ENCODE data around the gene SYNE3.

Gene SYNE3

DNA sequence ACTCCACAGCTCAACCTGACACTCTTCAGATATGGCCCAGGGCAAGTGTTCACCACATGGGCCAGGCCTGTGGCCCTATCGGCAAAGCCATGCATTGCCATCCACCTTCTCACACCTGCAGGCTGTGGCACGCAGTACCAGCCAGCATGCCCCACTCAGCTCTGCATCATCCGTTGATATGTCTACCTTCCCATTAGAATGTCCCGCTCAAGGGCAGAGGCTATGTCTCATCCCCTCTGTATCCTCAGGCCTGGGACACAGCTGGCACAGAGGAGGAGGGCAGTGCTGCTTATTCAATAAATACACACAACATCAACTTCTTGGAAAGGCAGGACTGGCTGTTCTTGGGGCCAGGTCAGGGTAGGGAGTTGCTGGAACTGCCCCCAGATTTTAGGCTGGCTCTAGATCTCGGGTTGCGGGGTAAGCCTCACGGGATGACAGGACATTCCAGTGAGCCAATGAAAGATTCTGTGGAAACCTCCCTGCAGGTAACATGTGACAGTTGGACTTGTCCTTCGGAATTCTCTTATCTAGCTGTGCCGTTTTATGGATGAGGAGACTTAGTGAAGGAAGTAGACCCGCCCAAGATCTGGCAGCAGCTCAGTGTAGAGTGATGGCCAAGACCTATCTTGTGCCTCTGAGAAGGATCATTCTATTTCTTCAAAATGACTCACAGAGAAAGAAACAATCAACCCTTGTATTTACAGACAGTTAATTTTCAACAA is 25.6 kb downstream of the SYNE3 start:
- H3K4me3 ChIP-seq (ENCODE audit: low read depth, low read length): no peak overlapping the region

DNA sequence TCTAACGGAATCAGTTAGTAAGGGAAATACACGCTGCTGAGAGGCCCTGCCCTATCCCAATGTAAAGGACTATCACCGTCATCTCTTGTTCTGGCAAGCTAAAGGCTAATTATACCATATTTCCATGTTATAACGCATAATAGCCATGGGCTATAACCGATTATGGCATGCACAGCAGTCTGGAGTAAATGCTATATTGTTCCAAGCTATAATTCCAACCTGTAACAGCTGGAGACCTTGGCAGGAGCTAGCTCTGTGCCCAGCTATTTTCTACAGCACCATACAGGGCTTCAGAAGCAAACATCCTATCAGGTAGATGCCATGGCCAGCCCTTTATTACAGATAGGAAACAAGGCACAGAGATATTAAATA is 26.3 kb downstream of the SYNE3 start:
- no peak overlapping the region for H3K4me3 ChIP-seq (ENCODE audit: low read depth, low read length)

DNA sequence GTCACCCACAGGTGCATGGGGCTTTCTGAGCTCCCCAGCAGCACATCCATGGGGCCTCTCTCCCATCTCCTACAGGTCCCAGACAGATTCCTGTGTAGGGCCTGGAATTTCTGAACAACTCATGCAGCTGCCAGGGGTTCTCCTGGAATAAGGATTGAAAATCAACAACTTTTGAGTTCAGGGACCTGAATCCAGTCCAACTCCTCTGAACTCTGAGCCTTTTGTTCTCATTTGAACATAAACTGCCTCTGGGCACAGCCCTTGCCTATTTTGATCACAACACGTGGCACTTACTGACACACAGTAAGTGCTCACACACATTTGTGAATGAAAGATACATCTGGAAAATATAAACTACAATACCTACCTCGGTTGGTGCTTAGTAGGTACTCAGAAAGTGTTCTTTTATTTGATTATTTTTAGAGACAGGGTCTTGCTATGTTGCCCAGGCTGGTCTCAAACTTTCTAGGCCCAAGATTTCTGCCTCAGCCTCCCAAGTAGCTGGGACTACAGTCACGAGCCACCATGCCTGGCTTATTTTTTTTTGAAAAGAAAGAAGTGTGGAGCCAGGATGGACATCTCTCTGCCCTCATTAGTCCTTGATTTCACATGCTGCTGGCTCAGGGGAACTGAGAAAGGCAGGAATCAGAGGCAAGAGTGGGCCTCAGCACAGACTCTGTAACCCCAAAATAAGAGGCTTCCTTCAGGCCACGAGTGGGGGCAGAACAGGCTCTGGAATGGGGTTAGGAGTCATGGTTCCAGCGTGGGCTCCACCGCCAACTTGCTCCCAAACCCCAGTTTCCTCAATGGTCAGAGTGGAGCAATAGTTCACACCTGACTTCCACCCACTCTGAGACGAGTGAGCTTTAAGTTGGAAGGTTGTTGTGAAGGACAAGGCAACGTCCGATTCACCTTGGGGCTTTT is 27.0 kb downstream of the SYNE3 start:
- H3K4me3 ChIP-seq (ENCODE audit: low read depth, low read length): no peak overlapping the region

DNA sequence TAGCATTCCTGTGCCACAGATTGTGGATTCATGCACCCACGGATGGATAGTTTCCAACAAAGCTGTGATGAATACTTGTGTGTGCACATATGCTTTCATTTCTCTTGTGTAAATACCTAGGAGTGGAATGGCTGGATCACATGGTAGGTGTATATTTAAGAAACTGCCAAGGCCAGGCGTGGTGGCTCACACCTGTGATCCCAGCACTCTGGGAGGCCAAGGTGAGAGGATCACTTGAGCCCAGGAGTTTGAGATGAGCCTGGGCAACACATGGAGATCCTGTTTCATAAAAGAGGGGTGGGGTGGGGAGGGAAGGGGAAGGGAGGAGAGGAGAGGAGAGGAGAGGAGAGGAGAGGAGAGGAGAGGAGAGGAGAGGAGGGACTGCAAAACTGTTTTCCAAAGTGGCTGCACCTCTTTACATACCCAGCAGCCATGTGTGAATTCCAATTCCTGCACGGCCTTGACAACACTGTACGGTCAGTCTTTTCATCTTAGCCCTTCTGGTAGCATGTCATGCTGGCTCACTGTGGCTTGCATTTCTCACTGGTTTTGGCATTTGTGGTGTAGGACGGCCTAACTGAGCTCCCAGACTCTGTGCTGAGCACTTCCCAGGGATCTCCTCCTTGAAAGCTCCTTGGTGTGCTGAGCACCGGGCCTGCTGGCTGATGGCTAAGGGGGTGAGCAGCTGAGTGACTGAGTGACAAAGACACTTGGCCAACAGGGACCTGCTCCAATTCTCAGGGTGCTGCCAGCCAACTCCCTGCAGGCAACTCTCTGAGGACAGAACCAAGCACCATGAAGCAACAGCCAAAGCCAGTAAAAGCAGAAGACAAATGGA is 27.9 kb downstream of the SYNE3 start:
- H3K4me3 ChIP-seq (ENCODE audit: low read depth, low read length): no peak overlapping the region

DNA sequence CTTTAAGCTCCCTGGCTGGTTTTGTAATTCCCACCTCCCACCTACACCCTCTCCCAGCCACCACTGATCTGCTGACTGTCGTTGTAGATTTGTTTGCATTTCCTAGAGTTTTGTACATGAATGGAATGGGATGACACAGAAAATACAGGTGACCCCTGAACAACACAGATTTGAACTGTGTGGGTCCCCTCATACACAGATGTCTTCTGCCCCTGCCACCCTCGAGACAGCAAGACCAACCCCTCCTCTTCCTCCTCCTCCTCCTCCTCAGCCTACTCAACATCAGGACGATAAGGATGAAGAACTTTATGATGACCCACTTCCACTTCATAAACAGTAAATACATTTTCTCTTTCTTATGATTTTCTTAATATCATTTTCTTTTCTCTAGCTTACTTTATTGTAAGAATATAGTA is 28.8 kb downstream of the SYNE3 start:
- no peak overlapping the region for H3K4me3 ChIP-seq (ENCODE audit: low read depth, low read length)

DNA sequence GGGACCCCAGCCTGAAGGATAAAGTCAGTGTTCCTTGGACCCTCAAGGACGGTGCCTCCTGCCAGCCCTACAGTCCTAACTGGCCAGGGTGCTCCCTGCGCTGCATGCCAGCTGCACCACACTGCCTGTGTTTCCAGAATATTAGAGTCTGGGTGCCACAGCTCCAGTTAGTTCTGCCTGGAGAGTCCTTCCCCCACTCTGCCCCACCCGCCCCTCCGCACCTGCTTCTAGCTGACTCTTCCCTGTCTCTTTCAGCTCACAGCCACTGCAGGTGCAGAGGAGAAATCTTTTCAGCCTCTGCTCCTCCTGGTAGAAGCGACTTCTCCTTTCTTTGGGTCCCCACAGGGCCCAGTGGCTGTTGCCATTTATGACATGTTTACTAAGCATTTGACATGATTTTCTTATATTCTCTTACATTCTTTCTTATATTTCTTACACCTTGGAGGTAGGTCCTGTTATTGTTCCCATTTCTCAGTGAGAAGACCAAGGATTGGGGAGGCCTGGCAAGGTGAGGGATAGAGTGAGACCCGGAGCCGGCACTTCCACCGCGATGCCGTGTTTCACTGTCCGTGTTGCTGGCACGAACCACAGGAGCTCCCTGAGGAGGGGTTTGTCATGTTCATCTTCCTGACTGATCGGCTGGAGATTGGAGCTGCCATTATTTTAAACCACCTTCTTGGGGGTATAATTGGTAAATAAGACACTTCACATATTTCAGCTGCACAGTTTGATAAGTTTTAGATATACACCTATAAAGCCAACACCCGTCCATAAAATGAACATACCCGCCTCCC is 29.4 kb downstream of the SYNE3 start:
- no peak overlapping the region for H3K4me3 ChIP-seq (ENCODE audit: low read depth, low read length)

DNA sequence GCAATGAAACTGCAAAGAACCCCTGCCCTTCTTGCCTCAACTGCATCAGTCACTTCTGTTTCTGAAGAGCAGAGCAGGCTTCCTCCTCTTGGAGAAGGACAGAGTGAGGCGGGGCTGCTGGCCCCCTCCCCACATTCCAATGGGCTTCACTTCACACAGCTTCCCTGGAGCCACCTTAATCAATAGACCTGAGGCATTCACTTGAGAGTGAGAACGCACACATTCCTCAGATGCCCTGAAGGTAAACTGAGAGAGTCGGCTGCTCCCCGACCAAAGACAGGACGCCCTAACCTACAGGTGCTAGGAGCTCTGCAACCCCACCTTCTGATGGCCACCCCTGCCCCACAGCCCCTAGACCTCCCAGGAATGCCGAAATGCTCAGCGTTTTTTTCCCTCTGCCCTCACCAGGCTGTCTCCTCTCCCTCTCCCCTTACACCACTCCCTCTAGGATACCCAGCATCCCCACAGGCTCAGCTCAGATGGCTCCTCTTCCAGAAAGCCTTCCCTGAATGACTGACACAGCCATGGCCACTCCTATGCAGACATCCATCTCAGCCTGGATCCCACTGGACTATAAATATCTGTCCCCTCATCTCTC is 31.1 kb downstream of the SYNE3 start:
- H3K4me3 ChIP-seq (ENCODE audit: low read depth, low read length): no peak overlapping the region

DNA sequence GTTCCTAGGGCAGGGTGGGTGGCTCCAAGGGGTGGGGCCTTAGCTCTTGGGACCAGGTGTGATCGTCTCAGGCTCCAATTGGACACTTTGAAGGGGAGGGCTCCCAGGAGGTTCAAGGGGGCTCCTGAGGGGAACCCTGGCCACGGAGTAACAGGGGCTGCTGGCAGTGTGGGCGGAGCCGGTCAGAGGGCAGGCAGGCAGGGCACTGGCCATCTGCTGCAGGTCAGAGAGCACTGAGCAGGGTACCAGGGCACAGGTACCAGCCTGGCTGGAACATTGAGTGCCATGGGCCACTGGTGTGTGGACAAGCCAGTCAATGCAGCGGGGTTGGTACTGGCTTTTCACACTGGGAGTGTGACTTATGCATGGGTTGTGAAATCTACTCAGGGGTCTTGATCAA is 32.2 kb downstream of the SYNE3 start:
- no peak overlapping the region for H3K4me3 ChIP-seq (ENCODE audit: low read depth, low read length)

DNA sequence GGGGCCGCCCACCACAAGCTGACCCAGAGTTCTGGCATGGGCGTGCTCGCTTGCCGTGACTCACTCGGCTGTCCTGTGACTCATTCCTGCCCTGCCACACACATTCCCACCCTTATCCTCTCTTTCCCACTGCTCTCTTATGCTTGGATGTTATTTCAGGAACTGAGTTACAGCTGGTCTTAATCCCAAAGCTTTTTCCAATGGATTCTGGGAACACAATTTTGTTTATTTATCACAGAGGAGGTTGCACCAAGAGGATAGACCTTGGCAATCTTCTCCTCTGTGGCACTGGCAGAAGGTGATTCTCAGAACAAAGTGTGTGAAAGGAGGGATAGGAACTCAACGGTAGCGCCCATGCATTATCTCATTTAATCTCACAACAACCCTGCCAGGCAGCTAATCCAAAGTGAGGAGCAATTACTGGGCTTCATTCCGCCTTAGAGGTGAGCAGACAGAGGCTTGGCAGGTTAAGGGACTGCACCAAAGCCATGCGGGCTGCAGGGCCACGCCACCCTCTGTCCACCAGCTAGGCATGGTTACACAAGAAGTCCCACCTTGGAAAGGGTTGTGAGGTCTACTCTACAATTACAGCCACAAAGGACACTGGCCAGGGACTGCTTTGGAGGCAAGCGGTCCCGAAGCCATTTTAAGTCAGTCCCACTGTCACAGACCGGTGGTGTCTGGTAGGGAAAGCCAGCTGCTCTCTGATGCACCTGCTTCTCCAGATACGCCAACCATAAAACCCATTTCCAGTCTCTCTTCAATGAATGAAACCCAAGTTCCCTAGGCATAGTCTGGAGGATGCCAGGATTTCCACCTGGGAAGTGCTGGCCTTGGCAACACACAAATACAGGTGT is 32.9 kb downstream of the SYNE3 start:
- H3K4me3 ChIP-seq (ENCODE audit: low read depth, low read length): no peak overlapping the region

DNA sequence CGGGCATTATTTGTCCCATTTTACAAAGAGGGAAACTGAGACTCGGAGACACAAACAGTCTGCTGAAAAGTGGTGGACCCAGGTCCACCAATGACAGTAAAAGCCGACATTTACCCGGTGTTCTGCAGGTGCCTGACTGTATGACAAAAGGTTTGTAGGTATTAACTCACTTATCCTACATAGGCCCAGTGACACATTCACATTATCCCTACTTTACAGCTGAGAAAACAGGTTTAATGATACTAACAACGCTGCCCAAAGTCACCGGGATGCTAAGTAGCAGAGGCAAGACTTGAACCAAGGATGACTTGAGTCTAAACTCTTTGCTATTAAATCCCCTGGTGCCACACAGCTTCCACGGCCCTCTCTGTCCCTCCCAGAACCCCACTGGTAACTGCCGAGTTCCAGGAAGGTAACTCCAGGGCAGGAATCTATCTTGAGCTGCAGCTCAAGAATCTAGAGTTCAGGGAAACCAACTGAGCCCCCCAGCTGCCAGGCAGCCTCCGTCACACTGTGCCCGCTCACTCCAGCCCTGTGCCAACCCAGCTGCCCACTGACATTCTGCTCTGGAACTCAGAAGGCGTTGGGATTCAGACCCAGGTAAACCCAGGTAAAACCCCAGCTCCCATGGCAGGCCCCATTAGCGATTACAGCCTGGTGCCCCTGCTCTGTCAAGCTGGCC is 33.7 kb downstream of the SYNE3 start:
- H3K4me3 ChIP-seq (ENCODE audit: low read depth, low read length): no peak overlapping the region

DNA sequence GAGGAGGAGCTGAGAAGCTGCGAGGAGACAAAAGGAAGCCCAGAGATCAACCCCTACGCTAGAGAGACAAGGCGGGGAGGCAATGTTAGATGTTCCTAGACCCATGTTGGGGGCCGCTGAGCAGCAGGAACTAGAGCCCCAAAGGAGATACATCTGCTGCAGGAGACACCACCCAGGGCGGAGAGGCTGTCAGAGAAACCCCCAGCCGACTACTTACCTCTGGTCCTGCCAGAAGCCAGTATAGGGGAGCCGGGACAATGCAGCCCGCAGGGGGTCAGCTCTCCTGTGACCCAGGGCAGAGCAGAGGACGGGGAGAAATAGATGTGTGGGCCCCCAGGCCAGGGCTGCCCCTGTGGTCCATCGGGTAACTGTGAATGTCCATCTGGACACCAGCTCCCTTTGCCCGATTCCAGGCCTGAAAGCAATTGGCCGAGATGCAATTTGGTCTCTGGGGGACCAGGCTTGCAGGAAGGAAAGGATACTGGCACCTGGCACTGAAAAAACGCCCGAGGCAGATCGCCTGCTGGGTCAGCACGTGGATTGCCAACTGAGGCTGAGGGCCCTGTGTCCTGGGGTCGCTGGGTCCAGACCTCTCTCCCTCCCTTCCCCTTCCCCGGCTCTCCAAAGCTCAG is 34.9 kb downstream of the SYNE3 start:
- H3K4me3 ChIP-seq (ENCODE audit: low read depth, low read length): no peak overlapping the region

DNA sequence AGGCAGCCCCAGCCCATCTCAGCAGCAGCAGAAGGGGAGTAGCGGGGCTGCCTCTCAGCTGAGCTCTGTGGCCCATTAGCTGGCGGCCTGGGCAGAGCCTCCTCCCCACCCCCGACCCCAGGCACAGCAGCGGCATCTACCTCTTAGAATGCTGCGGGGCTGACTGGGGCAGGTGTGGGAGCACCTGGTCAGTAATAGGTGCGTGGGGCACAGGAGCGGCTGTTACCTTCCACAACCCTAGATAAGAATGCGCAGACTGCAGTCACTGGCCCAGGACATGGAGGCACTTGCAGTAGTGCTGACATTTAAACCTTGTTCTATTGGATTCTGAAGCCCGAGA is 35.6 kb downstream of the SYNE3 start:
- H3K4me3 ChIP-seq (ENCODE audit: low read depth, low read length): no peak overlapping the region

DNA sequence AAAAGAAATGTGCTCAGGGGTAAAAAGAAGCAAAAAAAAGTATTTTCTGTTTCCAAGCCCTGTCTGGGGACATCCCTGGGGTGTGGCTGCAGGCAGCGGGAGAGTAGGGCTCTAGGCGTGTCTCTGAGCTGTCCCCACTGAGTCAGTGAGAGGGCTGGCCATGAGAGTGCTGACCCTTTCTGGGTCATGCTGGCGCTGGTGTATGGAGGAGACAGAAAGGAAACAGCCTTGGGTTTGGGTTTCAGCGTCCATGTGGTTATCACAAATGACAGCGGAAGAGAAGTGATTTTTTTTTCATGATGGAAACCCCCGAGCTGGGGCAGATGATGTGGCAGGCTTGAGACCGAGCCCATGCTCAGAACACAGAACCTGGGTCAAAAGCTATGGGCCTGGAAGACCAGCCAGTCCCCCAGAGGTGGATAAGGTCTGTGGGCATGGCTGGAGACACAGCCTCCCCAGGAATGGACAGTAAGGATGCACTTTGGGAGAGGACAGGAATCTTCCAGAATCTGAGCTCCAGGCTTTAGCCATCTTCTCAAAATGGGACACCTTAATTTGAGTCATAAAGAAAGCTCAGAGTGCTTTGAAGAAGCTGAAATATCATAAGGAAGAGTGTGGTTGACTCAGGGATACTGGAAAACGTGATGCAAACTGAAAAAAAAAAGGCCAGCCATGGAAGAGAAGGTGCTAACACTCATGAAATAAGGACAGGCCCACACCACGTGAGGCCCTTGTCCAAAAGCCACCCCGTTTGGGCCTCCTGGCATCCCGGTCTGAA is 36.2 kb downstream of the SYNE3 start:
- H3K4me3 ChIP-seq (ENCODE audit: low read depth, low read length): no peak overlapping the region

DNA sequence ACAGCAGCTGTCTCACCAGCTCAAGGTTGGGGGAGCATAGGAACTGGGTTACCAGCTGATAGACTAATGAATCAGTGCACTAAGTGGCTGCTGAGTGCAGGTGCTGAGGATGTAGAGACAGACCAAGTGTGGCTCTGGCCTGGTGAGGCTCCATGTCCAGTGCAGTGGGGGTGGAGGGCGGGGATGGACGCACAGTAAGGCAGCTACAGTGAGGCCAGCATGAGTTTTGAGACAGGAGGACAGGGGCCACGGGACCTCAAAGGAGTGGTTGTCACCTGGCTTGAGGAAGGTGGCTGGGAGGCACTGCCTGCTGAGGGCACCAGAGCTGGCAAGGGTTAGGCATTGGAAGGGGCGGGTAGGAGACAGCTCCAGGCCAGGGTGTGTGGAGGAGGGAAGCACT is 37.0 kb downstream of the SYNE3 start:
- H3K4me3 ChIP-seq (ENCODE audit: low read depth, low read length): no peak overlapping the region

DNA sequence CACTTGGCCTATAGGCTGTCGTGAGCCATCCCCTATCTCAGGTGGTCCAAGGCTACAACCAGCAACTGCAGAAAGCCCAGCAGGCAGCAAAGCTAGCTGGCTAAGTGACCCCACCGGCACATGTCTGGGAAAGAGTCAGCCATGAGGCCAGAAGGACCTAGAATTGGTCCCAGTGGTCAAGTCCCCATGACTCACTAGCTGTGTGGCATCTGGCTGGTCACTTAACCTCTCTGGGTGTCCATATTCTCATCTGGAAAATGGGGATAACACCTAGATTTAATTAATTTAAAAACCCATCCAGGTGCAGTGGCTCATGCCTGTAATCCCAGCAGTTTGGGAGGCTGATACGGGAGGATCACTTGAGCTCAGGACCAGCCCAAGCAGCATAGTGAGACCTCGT is 37.6 kb downstream of the SYNE3 start:
- H3K4me3 ChIP-seq (ENCODE audit: low read depth, low read length): no peak overlapping the region

DNA sequence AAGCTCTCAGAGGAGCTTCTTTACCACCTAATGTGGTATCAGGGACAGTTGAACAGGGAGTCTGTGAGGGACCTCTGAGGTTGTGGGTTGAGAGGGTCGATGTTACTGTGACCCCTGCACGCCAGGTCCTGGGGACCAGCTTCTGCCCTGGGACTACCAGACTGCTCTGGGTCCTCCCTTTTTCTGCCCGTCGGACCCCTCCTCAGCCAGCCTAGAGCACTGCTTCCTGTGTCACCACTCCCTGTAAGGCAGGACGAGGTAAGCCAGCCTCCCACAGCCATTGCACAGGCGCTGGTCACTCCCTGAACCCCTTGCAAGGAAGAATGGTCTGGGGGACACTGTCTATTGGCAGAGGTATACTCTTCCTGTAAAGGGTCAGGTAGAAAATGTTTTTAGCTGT is 38.1 kb downstream of the SYNE3 start:
- no peak overlapping the region for H3K4me3 ChIP-seq (ENCODE audit: low read depth, low read length)

DNA sequence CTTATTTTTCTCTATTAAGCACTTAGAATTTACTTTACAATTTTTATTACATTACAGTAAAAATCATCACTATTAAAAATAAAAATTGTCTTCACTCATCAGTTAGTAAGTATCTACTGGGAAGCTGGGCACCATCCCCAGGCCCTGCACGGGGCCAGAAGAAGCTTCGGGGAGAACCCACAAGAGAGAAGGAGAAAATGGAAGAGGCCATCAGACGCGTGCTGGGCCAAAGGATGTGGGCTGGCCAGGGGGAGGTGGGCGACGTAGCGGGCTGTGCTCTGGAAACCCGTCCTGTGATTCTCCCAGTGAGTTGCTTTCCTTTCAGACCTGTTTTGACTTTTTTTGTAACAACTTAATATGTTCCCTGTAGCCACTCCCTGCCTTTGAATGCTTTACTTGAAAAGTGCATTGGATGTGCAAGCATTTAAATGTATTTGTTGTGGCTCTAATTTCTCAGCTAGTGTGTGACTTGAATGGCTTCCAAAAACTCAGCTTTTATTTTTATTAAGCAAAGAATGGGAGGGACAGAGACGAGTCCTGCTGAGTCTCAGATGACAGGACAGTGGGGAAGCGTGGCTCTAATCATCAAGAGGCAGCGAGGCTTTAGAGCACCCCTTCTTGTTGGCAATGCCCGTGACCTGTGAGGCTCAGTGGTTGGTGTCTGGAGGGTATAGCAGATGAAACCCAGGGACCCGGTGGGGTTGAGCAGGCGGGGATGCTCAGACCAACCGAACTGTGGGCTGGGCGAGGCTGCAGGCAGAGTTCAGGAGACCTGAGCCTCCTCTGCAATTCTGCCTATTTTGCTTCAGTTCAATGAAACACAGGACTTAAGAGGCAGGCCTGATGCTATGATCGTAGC is 38.8 kb downstream of the SYNE3 start:
- no peak overlapping the region for H3K4me3 ChIP-seq (ENCODE audit: low read depth, low read length)
